NCI-H146 (cell line): ENCODE data around the gene BEGAIN.
A peak's percentile ranks its signal among the peaks of the same experiment; 100 is the strongest.

Source experiments
- DNase-seq: peaks from one replicate; lab custom pipeline; 2025; lab: John Stamatoyannopoulos, UW

Gene BEGAIN

GRCh38 chr14:100601064-100601463 lies 13.8 kb upstream of the BEGAIN start:
- DNase-seq, result no peak

GRCh38 chr14:100599981-100600380 lies 12.8 kb upstream of the BEGAIN start:
- DNase-seq, result no peak

- no peak for DNase-seq
These were observed 7.4 kb upstream of the BEGAIN start for GRCh38 chr14:100594625-100594951.

GRCh38 chr14:100593751-100594624 lies 6.8 kb upstream of the BEGAIN start:
- no peak for DNase-seq

GRCh38 chr14:100592972-100593371 lies 5.8 kb upstream of the BEGAIN start:
- DNase-seq, result no peak

GRCh38 chr14:100592461-100592891 lies 5.3 kb upstream of the BEGAIN start:
- no peak for DNase-seq

GRCh38 chr14:100591453-100592371 lies 4.5 kb upstream of the BEGAIN start:
- DNase-seq, result no peak

GRCh38 chr14:100590726-100591452 lies 3.7 kb upstream of the BEGAIN start:
- no peak for DNase-seq

GRCh38 chr14:100589760-100590469 lies 2.7 kb upstream of the BEGAIN start:
- DNase-seq, result no peak

GRCh38 chr14:100589071-100589759 lies 2.0 kb upstream of the BEGAIN start:
- DNase-seq, result no peak

- DNase-seq, result no peak
These were observed 1.5 kb upstream of the BEGAIN start for GRCh38 chr14:100588671-100589070.

GRCh38 chr14:100587763-100588411 lies 670 bp upstream of the BEGAIN start:
- DNase-seq, result no peak

GRCh38 chr14:100586403-100587085 lies 673 bp downstream of the BEGAIN start:
- DNase-seq, result peak; percentile 77

GRCh38 chr14:100586153-100586402 lies 1.1 kb downstream of the BEGAIN start:
- DNase-seq, result no peak

GRCh38 chr14:100585448-100586152 lies 1.6 kb downstream of the BEGAIN start:
- DNase-seq, result peak; percentile 26

GRCh38 chr14:100584056-100585031 lies 2.9 kb downstream of the BEGAIN start:
- no peak for DNase-seq

- DNase-seq, result no peak
These were observed 4.0 kb downstream of the BEGAIN start for GRCh38 chr14:100583245-100583644.

GRCh38 chr14:100582496-100583165 lies 4.6 kb downstream of the BEGAIN start:
- no peak for DNase-seq
